ENCODE data around the gene FOXJ2.
"Not testable (repeated sequence)": the region's sequence is repeated elsewhere in the genome, so short reads cannot be mapped to it uniquely, and the experiment has no call there.

FOXJ2 gene

GRCh38 chr12:8030189-8030588, 2.3 kb upstream of the FOXJ2 start:
- no peak for DNase-seq

GRCh38 chr12:8031017-8031416, 1.5 kb upstream of the FOXJ2 start:
- DNase-seq: not testable (repeated sequence)

- no peak for DNase-seq
These were observed 659 bp upstream of the FOXJ2 start for GRCh38 chr12:8031872-8032241.

- peak; percentile 33 for DNase-seq
These were observed 883 bp downstream of the FOXJ2 start for GRCh38 chr12:8033153-8034044.

GRCh38 chr12:8034802-8035201, 2.3 kb downstream of the FOXJ2 start:
- DNase-seq: no peak

- no peak for DNase-seq
These were observed 3.0 kb downstream of the FOXJ2 start for GRCh38 chr12:8035440-8036010.

- no peak for DNase-seq
These were observed 3.8 kb downstream of the FOXJ2 start for GRCh38 chr12:8036346-8036745.

GRCh38 chr12:8037046-8037663, 4.6 kb downstream of the FOXJ2 start:
- no peak for DNase-seq

- no peak for DNase-seq
These were observed 5.4 kb downstream of the FOXJ2 start for GRCh38 chr12:8037947-8038346.

GRCh38 chr12:8038659-8039114, 6.2 kb downstream of the FOXJ2 start:
- no peak for DNase-seq

GRCh38 chr12:8040791-8041190, 8.3 kb downstream of the FOXJ2 start:
- DNase-seq: no peak

GRCh38 chr12:8045952-8046944, 13.7 kb downstream of the FOXJ2 start:
- peak; percentile 78 for DNase-seq

GRCh38 chr12:8047842-8048241, 15.3 kb downstream of the FOXJ2 start:
- no peak for DNase-seq

GRCh38 chr12:8048906-8049305, 16.4 kb downstream of the FOXJ2 start:
- no peak for DNase-seq

GRCh38 chr12:8050600-8051250, 18.2 kb downstream of the FOXJ2 start:
- no peak for DNase-seq

GRCh38 chr12:8052679-8053078, 20.2 kb downstream of the FOXJ2 start:
- DNase-seq: no peak

GRCh38 chr12:8054816-8055215, 22.3 kb downstream of the FOXJ2 start:
- no peak for DNase-seq

- DNase-seq: no peak
These were observed 24.8 kb downstream of the FOXJ2 start for GRCh38 chr12:8057306-8057705.

- DNase-seq: no peak
These were observed 25.3 kb downstream of the FOXJ2 start for GRCh38 chr12:8057839-8058238.

- no peak for DNase-seq
These were observed 26.0 kb downstream of the FOXJ2 start for GRCh38 chr12:8058506-8058905.

- DNase-seq: no peak
These were observed 31.6 kb downstream of the FOXJ2 start for GRCh38 chr12:8064131-8064530.

- DNase-seq: peak; percentile 48
These were observed 33.6 kb downstream of the FOXJ2 start, which contains the start of gene C3AR1 for GRCh38 chr12:8065991-8066594. Gene C3AR1 (minus strand): TSS chr12:8066359. CDS start chr12:8060185, 6,174 bp downstream.

All from effector CD4-positive, alpha-beta T cell (primary cell).